ENCODE data around the gene A2M. TPM values are rescaled to one million over a fixed set of nuclear protein-coding genes. Genes with fewer than 3 reads are reported as not detected.

A2M gene
- total RNA-seq, 1 experiment from 2014 or later = not detected

- no peak for TF ChIP-seq CTCF (conservative IDR thresholded peaks at IDR 0.05)
- TF ChIP-seq EZH2 (IDR thresholded peaks at IDR 0.05; ENCODE audit: low read depth) = no peak
- Histone ChIP-seq H3K27me3 (ENCODE audit: insufficient read depth, low read depth) (no peaks in the 10 kb centered on the region), H3K9me3 (ENCODE audit: insufficient read depth, low read depth) (no peaks in the 10 kb centered on the region; the same call in 1 of the 2 replicates), H3F3A (ENCODE audit: insufficient read depth, low read depth) (no peaks in the 10 kb centered on the region), H3K36me3 (ENCODE audit: low read depth) (no peaks in the 10 kb centered on the region), H4K20me1 (ENCODE audit: insufficient read depth) (no peaks in the 10 kb centered on the region), H3K79me2 (ENCODE audit: low read depth) (no peaks in the 10 kb centered on the region), H3K27ac (no peak overlapping the region), H3K4me2 (no peak overlapping the region), H3K9me2 (ENCODE audit: insufficient read depth) (no peaks in the 10 kb centered on the region), H2AFZ (no peak overlapping the region), H3K4me1 (replicated peaks; ENCODE audit: insufficient read depth) (no peaks in the 10 kb centered on the region), H3K4me3 (no peak overlapping the region)
- DNase-seq = no peak
- ChIA-PET POLR2A (ENCODE audit: unreplicated experiment) (no interaction called here), CTCF (no interaction called here)
- intact Hi-C loops (cut with micrococcal nuclease; ENCODE audit: unreplicated experiment) = no loop called here
- no TSS peak for BruUV-seq (replicated peaks)
Observed at GRCh38 chr12:9081667-9082427, 33.9 kb downstream of the A2M start.

GRCh38 chr12:9079883-9080675 lies 35.6 kb downstream of the A2M start:
- no peaks in the 10 kb centered on the region; the same call in 1 of the 2 replicates for H3K9me3 ChIP-seq (ENCODE audit: insufficient read depth, low read depth)
- no peak for DNase-seq
- no peaks in the 10 kb centered on the region for H3K9me2 ChIP-seq (ENCODE audit: insufficient read depth)
- no TSS peak for BruUV-seq (replicated peaks)
- no peaks in the 10 kb centered on the region for H3K79me2 ChIP-seq (ENCODE audit: low read depth)
- no peaks in the 10 kb centered on the region for H3F3A ChIP-seq (ENCODE audit: insufficient read depth, low read depth)
- H3K27ac ChIP-seq = no peak overlapping the region
- no peaks in the 10 kb centered on the region for H4K20me1 ChIP-seq (ENCODE audit: insufficient read depth)
- CTCF ChIA-PET = no interaction called here
- TF ChIP-seq CTCF (conservative IDR thresholded peaks at IDR 0.05) (no peak; the same call in 1 of the 2 replicates), EZH2 (IDR thresholded peaks at IDR 0.05; ENCODE audit: low read depth) (no peak)
- no peaks in the 10 kb centered on the region for H3K36me3 ChIP-seq (ENCODE audit: low read depth)
- POLR2A ChIA-PET (ENCODE audit: unreplicated experiment) = no interaction called here
- no peaks in the 10 kb centered on the region for H3K27me3 ChIP-seq (ENCODE audit: insufficient read depth, low read depth)
- intact Hi-C loops (cut with micrococcal nuclease; ENCODE audit: unreplicated experiment) = no loop called here
- H3K4me2 ChIP-seq = no peak overlapping the region
- no peaks in the 10 kb centered on the region for H3K4me1 ChIP-seq (replicated peaks; ENCODE audit: insufficient read depth)
- H2AFZ ChIP-seq = no peak overlapping the region
- no peak overlapping the region for H3K4me3 ChIP-seq

GRCh38 chr12:9079082-9079481 lies 36.6 kb downstream of the A2M start:
- no TSS peak for BruUV-seq (replicated peaks)
- TF ChIP-seq EZH2 (IDR thresholded peaks at IDR 0.05; ENCODE audit: low read depth) (no peak), CTCF (conservative IDR thresholded peaks at IDR 0.05) (no peak)
- no peaks in the 10 kb centered on the region for H4K20me1 ChIP-seq (ENCODE audit: insufficient read depth)
- H3K36me3 ChIP-seq (ENCODE audit: low read depth) = no peaks in the 10 kb centered on the region
- ChIA-PET POLR2A (ENCODE audit: unreplicated experiment) (no interaction called here), CTCF (interaction anchor here (0.5 to 0.6 kb wide), 2 partner anchors 19 to 25 kb away, joined by 3 to 12 read pairs; no protein-coding TSS in a partner anchor)
- H3K9me2 ChIP-seq (ENCODE audit: insufficient read depth) = no peaks in the 10 kb centered on the region
- no peaks in the 10 kb centered on the region for H3K79me2 ChIP-seq (ENCODE audit: low read depth)
- H3K4me3 ChIP-seq = no peak overlapping the region
- no peak overlapping the region for H3K4me2 ChIP-seq
- no peak for DNase-seq
- no peaks in the 10 kb centered on the region for H3F3A ChIP-seq (ENCODE audit: insufficient read depth, low read depth)
- H3K4me1 ChIP-seq (replicated peaks; ENCODE audit: insufficient read depth) = no peaks in the 10 kb centered on the region
- no peak overlapping the region for H2AFZ ChIP-seq
- no peaks in the 10 kb centered on the region for H3K27me3 ChIP-seq (ENCODE audit: insufficient read depth, low read depth)
- no peaks in the 10 kb centered on the region; the same call in 1 of the 2 replicates for H3K9me3 ChIP-seq (ENCODE audit: insufficient read depth, low read depth)
- H3K27ac ChIP-seq = no peak overlapping the region
- intact Hi-C loops (cut with micrococcal nuclease; ENCODE audit: unreplicated experiment) = no loop called here

Data from PC-9 (cell line).